Measurements from ENCODE around the gene STEEP1. TPM values are rescaled to one million over a fixed set of nuclear protein-coding genes. Genes with fewer than 3 reads are reported as not detected.

The STEEP1 gene
- total RNA-seq, 1 experiment from 2014 or later, result 28.2 TPM

DNA sequence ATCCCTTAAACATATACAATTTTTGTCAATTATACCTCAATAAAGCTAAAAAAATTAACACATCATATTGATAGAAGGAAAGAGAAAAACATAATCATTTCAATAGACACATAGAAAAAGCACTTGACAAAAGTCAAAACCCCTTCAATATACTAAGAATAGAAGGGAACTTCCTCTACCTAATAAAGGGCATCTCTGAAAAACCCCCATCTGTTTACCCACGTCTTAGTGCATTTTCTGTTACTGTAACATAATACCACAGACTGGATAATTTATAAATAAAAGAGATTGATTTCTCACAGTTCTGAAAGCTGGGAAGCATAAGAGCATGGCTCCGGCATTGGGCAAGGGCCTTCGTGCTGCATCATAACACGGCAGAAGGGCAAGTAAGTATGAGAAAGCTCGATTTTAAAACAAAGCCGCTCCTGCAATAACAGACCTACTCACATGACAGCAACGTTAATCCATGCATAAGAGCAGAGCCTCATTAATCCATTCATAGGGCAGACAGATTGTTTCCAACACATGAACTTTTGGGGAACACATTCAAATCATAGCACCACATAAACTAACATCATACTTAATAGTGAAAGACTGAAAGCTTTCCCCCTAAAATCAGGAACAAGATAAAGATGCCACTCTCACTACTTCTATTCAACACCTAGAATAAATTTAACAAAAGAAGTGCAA lies 15.7 kb downstream of the STEEP1 start:
- Histone ChIP-seq H4K20me1 (ENCODE audit: insufficient read depth) (no peaks in the 10 kb centered on the region), H3K27me3 (ENCODE audit: insufficient read depth, low read length) (no peaks in the 10 kb centered on the region), H2AFZ (ENCODE audit: low read depth, low read length, poor library complexity, severe bottlenecking) (no peak overlapping the region), H3K9ac (ENCODE audit: low read length) (no peak overlapping the region), H3K4me1 (ENCODE audit: control insufficient read depth in 1 of 2, insufficient read depth in 2 of 2, low read length in 2 of 2) (no peaks in the 10 kb centered on the region), H3K27ac (ENCODE audit: low read depth, low read length) (no peak overlapping the region), H3K4me2 (ENCODE audit: low read length) (no peak overlapping the region), H3K4me3 (replicated peaks in 1 of 2; ENCODE audit: low read depth in 1 of 2, low read length in 2 of 2) (no peak overlapping the region), H3K79me2 (ENCODE audit: insufficient read depth, low read length) (peaks cover 10% of the 10 kb centered on the region), H3K9me2 (ENCODE audit: insufficient read depth) (no peaks in the 10 kb centered on the region), H3K9me3 (ENCODE audit: control insufficient read depth in 1 of 2, insufficient read depth in 1 of 2, low read depth in 1 of 2, low read length in 2 of 2) (no peaks in the 10 kb centered on the region), H3K36me3 (ENCODE audit: control insufficient read depth in 1 of 2, insufficient read depth in 2 of 2, low read length in 2 of 2) (no peaks in the 10 kb centered on the region)
- intact Hi-C loops (cut with micrococcal nuclease), result no loop called here
- DNase-seq (ENCODE audit: low read depth, low spot score) (no peak), ATAC-seq (no peak)
- ChIA-PET RAD21 (ENCODE audit: low non-redundant PET in 1 of 2, low total read pairs in 2 of 2, uncharacterized antibody in 2 of 2, unreplicated experiment in 2 of 2) (no interaction called here), CTCF (no interaction called here), POLR2A (no interaction called here)
- BruUV-seq (replicated peaks), result no TSS peak
- no peak for TF ChIP-seq YY1 (IDR thresholded peaks at IDR 0.05; ENCODE audit: extremely low read depth, insufficient replicate concordance, low read depth, low read length)
- no peak for TF ChIP-seq POLR2AphosphoS5 (IDR thresholded peaks at IDR 0.05; ENCODE audit: low read depth, low read length)
- no peak for TF ChIP-seq ZNF274 (IDR thresholded peaks at IDR 0.05; ENCODE audit: low read depth, low read length)
- no peak for TF ChIP-seq EGR1 (IDR thresholded peaks at IDR 0.05; ENCODE audit: low read depth)
- TF ChIP-seq, protein P1, sequence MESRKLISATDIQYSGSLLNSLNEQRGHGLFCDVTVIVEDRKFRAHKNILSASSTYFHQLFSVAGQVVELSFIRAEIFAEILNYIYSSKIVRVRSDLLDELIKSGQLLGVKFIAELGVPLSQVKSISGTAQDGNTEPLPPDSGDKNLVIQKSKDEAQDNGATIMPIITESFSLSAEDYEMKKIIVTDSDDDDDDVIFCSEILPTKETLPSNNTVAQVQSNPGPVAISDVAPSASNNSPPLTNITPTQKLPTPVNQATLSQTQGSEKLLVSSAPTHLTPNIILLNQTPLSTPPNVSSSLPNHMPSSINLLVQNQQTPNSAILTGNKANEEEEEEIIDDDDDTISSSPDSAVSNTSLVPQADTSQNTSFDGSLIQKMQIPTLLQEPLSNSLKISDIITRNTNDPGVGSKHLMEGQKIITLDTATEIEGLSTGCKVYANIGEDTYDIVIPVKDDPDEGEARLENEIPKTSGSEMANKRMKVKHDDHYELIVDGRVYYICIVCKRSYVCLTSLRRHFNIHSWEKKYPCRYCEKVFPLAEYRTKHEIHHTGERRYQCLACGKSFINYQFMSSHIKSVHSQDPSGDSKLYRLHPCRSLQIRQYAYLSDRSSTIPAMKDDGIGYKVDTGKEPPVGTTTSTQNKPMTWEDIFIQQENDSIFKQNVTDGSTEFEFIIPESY (IDR thresholded peaks at IDR 0.05; ENCODE audit: extremely low read depth, insufficient replicate concordance, low read length), result no peak
- TF ChIP-seq ELF1 (IDR thresholded peaks at IDR 0.05; ENCODE audit: borderline replicate concordance, low read depth), result no peak
- TF ChIP-seq FOSL1 (IDR thresholded peaks at IDR 0.05; ENCODE audit: low read depth), result no peak
- no peak for TF ChIP-seq EZH2 (IDR thresholded peaks at IDR 0.05)
- no peak for TF ChIP-seq SP1 (IDR thresholded peaks at IDR 0.05; ENCODE audit: low read depth)
- TF ChIP-seq SRF (IDR thresholded peaks at IDR 0.05; ENCODE audit: low read depth), result no peak
- TF ChIP-seq EZH2phosphoT487 (IDR thresholded peaks at IDR 0.05; ENCODE audit: borderline replicate concordance), result no peak
- no peak for TF ChIP-seq TCF7L2 (IDR thresholded peaks at IDR 0.05; ENCODE audit: borderline replicate concordance, extremely low read depth, insufficient read depth, insufficient read length)
- no peak for TF ChIP-seq ZFX (IDR thresholded peaks at IDR 0.05)
- TF ChIP-seq CEBPB (IDR thresholded peaks at IDR 0.05; ENCODE audit: low read depth), result no peak
- TF ChIP-seq POLR2A (IDR thresholded peaks at IDR 0.05; ENCODE audit: borderline replicate concordance, extremely low read depth, insufficient read depth, insufficient read length), result no peak
- TF ChIP-seq CBX3 (IDR thresholded peaks at IDR 0.05; ENCODE audit: low read depth), result no peak
- no peak for TF ChIP-seq JUND (IDR thresholded peaks at IDR 0.05)
